H9 (cell line): ENCODE results near the gene RERE. TPM values are rescaled to one million over a fixed set of nuclear protein-coding genes. Genes with fewer than 3 reads are reported as not detected.

ENCODE experiments used
- DNase-seq: peaks from one replicate; pipeline ENCODE4 v3.0.0-alpha.2; 2017
- H2AFZ ChIP-seq: one replicate; pipeline ENCODE4 v1.6.1; 2013; ENCODE audit warnings: mild to moderate bottlenecking, low read length, control low read depth, moderate library complexity
- H2AK5ac ChIP-seq: 2 replicates; pipeline ENCODE4 v1.6.1; 2013; ENCODE audit warnings: low read length, control low read depth, mixed read lengths; ENCODE audit not compliant: insufficient read length
- H2BK120ac ChIP-seq: one replicate; pipeline ENCODE4 v1.6.1; 2013; ENCODE audit warnings: low read depth, mild to moderate bottlenecking, low read length, control low read depth, inconsistent platforms; ENCODE audit not compliant: poor library complexity, severe bottlenecking
- H2BK12ac ChIP-seq: 2 replicates; pipeline ENCODE4 v1.6.1; 2013; ENCODE audit warnings: low read length, control low read depth, mixed read lengths, low read depth; ENCODE audit not compliant: insufficient read length
- H2BK15ac ChIP-seq: 2 replicates; pipeline ENCODE4 v1.6.1; 2013; ENCODE audit warnings: low read depth, low read length, control low read depth
- H2BK20ac ChIP-seq: one replicate; pipeline ENCODE4 v1.6.1; 2013; ENCODE audit warnings: low read depth, mild to moderate bottlenecking, low read length, control low read depth, inconsistent platforms; ENCODE audit not compliant: poor library complexity, severe bottlenecking
- H2BK5ac ChIP-seq: 2 replicates; pipeline ENCODE4 v1.6.1; 2013; ENCODE audit warnings: low read length, control low read depth, mixed read lengths; ENCODE audit not compliant: insufficient read length
- H3K14ac ChIP-seq: 2 replicates; pipeline ENCODE4 v1.6.1; 2013; ENCODE audit warnings: low read length, control low read depth; ENCODE audit not compliant: insufficient read depth
- H3K18ac ChIP-seq: 2 replicates; pipeline ENCODE4 v1.6.1; 2013; ENCODE audit warnings: low read depth, mild to moderate bottlenecking, mixed read lengths, low read length, control low read depth; ENCODE audit not compliant: insufficient read length
- H3K23ac ChIP-seq: 2 replicates; pipeline ENCODE4 v1.6.1; 2013; ENCODE audit warnings: low read length, control low read depth, mixed read lengths, low read depth; ENCODE audit not compliant: insufficient read length
- H3K23me2 ChIP-seq: 2 replicates; pipeline ENCODE4 v1.6.1; 2013; ENCODE audit warnings: low read depth, mild to moderate bottlenecking, mixed read lengths, low read length, control low read depth; ENCODE audit not compliant: insufficient read length, poor library complexity, severe bottlenecking
- H3K27ac ChIP-seq: 2 replicates; pipeline ENCODE4 v1.5.1; 2013; ENCODE audit warnings: low read length, control low read depth, mixed read lengths, low read depth; ENCODE audit not compliant: insufficient read length
- H3K27me3 ChIP-seq: 2 replicates; pipeline ENCODE4 v1.6.1; 2013; ENCODE audit warnings: low read length, control low read depth, inconsistent platforms; ENCODE audit not compliant: insufficient read depth
- H3K4ac ChIP-seq: 2 replicates; pipeline ENCODE4 v1.6.1; 2013; ENCODE audit warnings: low read depth, mild to moderate bottlenecking, control low read depth, inconsistent platforms, low read length, moderate library complexity
- H3K4me1 ChIP-seq: 2 replicates; pipeline ENCODE4 v1.6.1; 2013; ENCODE audit warnings: low read length, control low read depth, inconsistent platforms; ENCODE audit not compliant: insufficient read depth
- H3K4me2 ChIP-seq: 2 replicates; pipeline ENCODE4 v1.6.1; 2013; ENCODE audit warnings: low read length, control low read depth, mixed read lengths; ENCODE audit not compliant: insufficient read length, insufficient read depth
- H3K56ac ChIP-seq: 2 replicates; pipeline ENCODE4 v1.6.1; 2013; ENCODE audit warnings: low read depth, mild to moderate bottlenecking, mixed read lengths, low read length, control low read depth; ENCODE audit not compliant: insufficient read length
- H3K79me1 ChIP-seq: 2 replicates; pipeline ENCODE4 v1.6.1; 2013; ENCODE audit warnings: low read depth, mild to moderate bottlenecking, moderate library complexity, low read length, control low read depth, inconsistent platforms; ENCODE audit not compliant: insufficient read depth, poor library complexity, severe bottlenecking
- H3K79me2 ChIP-seq: 2 replicates; pipeline ENCODE4 v1.6.1; 2013; ENCODE audit warnings: low read length, control low read depth, inconsistent platforms; ENCODE audit not compliant: insufficient read depth
- H3K9ac ChIP-seq: 2 replicates; pipeline ENCODE4 v1.6.1; 2013; ENCODE audit warnings: low read length, control low read depth, mixed read lengths; ENCODE audit not compliant: insufficient read length; ENCODE audit errors: extremely low read depth
- H3K9me3 ChIP-seq: one replicate; pipeline ENCODE4 v1.6.1; 2013; ENCODE audit warnings: low read depth, low read length, inconsistent platforms; ENCODE audit not compliant: control insufficient read depth
- H3T11ph ChIP-seq: one replicate; pipeline ENCODE4 v1.6.1; 2013; ENCODE audit warnings: mild to moderate bottlenecking, low read length, control low read depth, inconsistent platforms
- H4K20me1 ChIP-seq: one replicate; pipeline ENCODE4 v1.6.1; 2013; ENCODE audit not compliant: control insufficient read depth, insufficient read length, insufficient read depth
- H4K5ac ChIP-seq: 2 replicates; pipeline ENCODE4 v1.6.1; 2013; ENCODE audit warnings: low read depth, mild to moderate bottlenecking, mixed read lengths, low read length, control low read depth; ENCODE audit not compliant: insufficient read length
- H4K8ac ChIP-seq: replicated peaks from 2 replicates; pipeline ENCODE4 v1.6.1; 2013; ENCODE audit warnings: low read length, control low read depth, mixed read lengths, low read depth; ENCODE audit not compliant: insufficient read length
- H4K91ac ChIP-seq: 2 replicates; pipeline ENCODE4 v1.6.1; 2013; ENCODE audit warnings: low read depth, mild to moderate bottlenecking, moderate library complexity, mixed read lengths, low read length, control low read depth; ENCODE audit not compliant: insufficient read length
- H3K27ac Mint-ChIP-seq, 3 experiments: 2 replicates in 2 of 3; 3 replicates in 1 of 3; pipeline ENCODE4 v1.8.0; 2020 to 2021; ENCODE audit warnings: mixed read lengths in 3 of 3, mild to moderate bottlenecking in 1 of 3, moderate library complexity in 1 of 3
- H3K27me3 Mint-ChIP-seq: 2 replicates; pipeline ENCODE4 v1.8.0; 2021; ENCODE audit warnings: low read depth, mild to moderate bottlenecking, moderate library complexity, mixed read lengths
- H3K36me3 Mint-ChIP-seq, 3 experiments: 2 replicates in 2 of 3; 3 replicates in 1 of 3; pipeline ENCODE4 v1.8.0; 2020 to 2021; ENCODE audit warnings: low read depth in 3 of 3, mixed read lengths in 3 of 3; ENCODE audit not compliant: insufficient read depth in 1 of 3
- H3K4me1 Mint-ChIP-seq, 2 experiments: 2 replicates each; pipeline ENCODE4 v1.8.0; 2020; ENCODE audit warnings: mixed read lengths in 2 of 2
- H3K4me3 Mint-ChIP-seq, 2 experiments: 2 replicates in 1 of 2; 3 replicates in 1 of 2; pipeline ENCODE4 v1.8.0; 2020 to 2021; ENCODE audit warnings: mild to moderate bottlenecking in 2 of 2, mixed read lengths in 2 of 2, moderate library complexity in 1 of 2
- H3K9me3 Mint-ChIP-seq, 2 experiments: 2 replicates in 1 of 2; 3 replicates in 1 of 2; pipeline ENCODE4 v1.8.0; 2020; ENCODE audit warnings: mild to moderate bottlenecking in 2 of 2, mixed read lengths in 2 of 2, moderate library complexity in 1 of 2
- CTCF ChIP-seq: fragments of 200-600 bp; sonication (generic); conservative IDR thresholded peaks from 3 replicates; pipeline ENCODE4 v1.8.0; 2021; ENCODE audit warnings: antibody characterized with exemption, mild to moderate bottlenecking
- WGBS: extraction: QIAGEN DNeasy Blood & Tissue Kit; methylation state at CpG from one replicate; pipeline ENCODE4 v1.1.7; 2013; ENCODE audit warnings: missing lambda C conversion rate, low lambda C conversion rate, mixed read lengths; ENCODE audit not compliant: insufficient read length; ENCODE audit errors: extremely low coverage; 5-methylcytosine and 5-hydroxymethylcytosine counted together
- total RNA-seq: library from RNA; stranded (reverse); gene quantifications from 2 replicates; pipeline ENCODE4 v1.2.1, GENCODE V29; 2021

Gene RERE
- total RNA-seq, 1 experiment from 2014 or later = 103 TPM

- H2AFZ ChIP-seq = no peak overlapping the region
- H3K4me1 ChIP-seq = peaks cover 18% of the 10 kb centered on the region; the same call in 1 of the 2 replicates
- WGBS = no CpG with 5 or more reads among the region's 5 CpGs
- H3K18ac ChIP-seq = no peak overlapping the region
- no peaks in the 10 kb centered on the region for H3K79me1 ChIP-seq
- H2BK20ac ChIP-seq = no peak overlapping the region
- no peak overlapping the region for H2BK15ac ChIP-seq
- no peak overlapping the region; a peak in 1 of 5 replicates for H3K4me3 Mint-ChIP-seq
- H2BK12ac ChIP-seq = no peak overlapping the region
- H4K20me1 ChIP-seq = no peaks in the 10 kb centered on the region
- no peak overlapping the region for H3K4ac ChIP-seq
- H3K9ac ChIP-seq = no peak overlapping the region
- H3T11ph ChIP-seq = no peak overlapping the region
- no peaks in the 10 kb centered on the region for H3K27me3 ChIP-seq
- no peaks in the 10 kb centered on the region for H3K9me3 ChIP-seq
- peak overlapping the region; percentile 45 to 82 (median 81); a peak in 4 of 7 replicates for H3K27ac Mint-ChIP-seq
- TF ChIP-seq CTCF = no peak
- no peaks in the 10 kb centered on the region for H3K27me3 Mint-ChIP-seq
- no peak overlapping the region for H2AK5ac ChIP-seq
- H4K91ac ChIP-seq = no peak overlapping the region
- peaks cover 2% of the 10 kb centered on the region; the same call in 1 of the 2 replicates for H3K79me2 ChIP-seq
- no peak overlapping the region for H2BK120ac ChIP-seq
- H3K4me2 ChIP-seq = no peak overlapping the region
- H3K36me3 Mint-ChIP-seq = peaks cover 7 to 12% (median 10%) of the 10 kb centered on the region in 3 experiments; a peak in 6 of 7 replicates
- H3K23ac ChIP-seq = no peak overlapping the region
- no peaks in the 10 kb centered on the region for H3K9me3 Mint-ChIP-seq
- DNase-seq = no peak
- no peak overlapping the region for H3K27ac ChIP-seq
- H2BK5ac ChIP-seq = no peak overlapping the region
- no peak overlapping the region for H3K14ac ChIP-seq
- peaks cover 69 to 74% of the 10 kb centered on the region in 2 experiments for H3K4me1 Mint-ChIP-seq
- no peak overlapping the region for H4K8ac ChIP-seq
- H3K23me2 ChIP-seq = no peaks in the 10 kb centered on the region
- H3K56ac ChIP-seq = no peak overlapping the region
- no peak overlapping the region for H4K5ac ChIP-seq
Measured at GRCh38 chr1:8370905-8371315, 446.5 kb downstream of the RERE start.
